T47D (cell line): Measurements from ENCODE around the gene IMP4.

Experiments used
- DNase-seq, 2 experiments: peaks; one replicate each; pipeline versions ENCODE4 v3.0.0 to v3.0.0-alpha.2; 2011 to 2012; ENCODE audit warnings: low read depth in 1 of 2, low spot score in 1 of 2
- JUND ChIP-seq: IDR thresholded peaks from 2 replicates; pipeline ENCODE4 v1.6.1; 2012; ENCODE audit warnings: low read depth
- in situ Hi-C: cut with HindIII; loops from 2 replicates; pipeline ENCODE4 v1.10.0; 2016; ENCODE audit warnings: low sequenced_read_pairs, low pct_unique_long_range_greater_than_20kb

Gene IMP4

GRCh38 chr2:130378898-130379214, 36.2 kb downstream of the IMP4 start:
- DNase-seq = no peak
- TF ChIP-seq JUND = no peak
- in situ Hi-C loops = no loop called here

GRCh38 chr2:130380096-130380934, 37.6 kb downstream of the IMP4 start:
- in situ Hi-C loops = no loop called here
- DNase-seq = no peak
- no peak for TF ChIP-seq JUND

DNA sequence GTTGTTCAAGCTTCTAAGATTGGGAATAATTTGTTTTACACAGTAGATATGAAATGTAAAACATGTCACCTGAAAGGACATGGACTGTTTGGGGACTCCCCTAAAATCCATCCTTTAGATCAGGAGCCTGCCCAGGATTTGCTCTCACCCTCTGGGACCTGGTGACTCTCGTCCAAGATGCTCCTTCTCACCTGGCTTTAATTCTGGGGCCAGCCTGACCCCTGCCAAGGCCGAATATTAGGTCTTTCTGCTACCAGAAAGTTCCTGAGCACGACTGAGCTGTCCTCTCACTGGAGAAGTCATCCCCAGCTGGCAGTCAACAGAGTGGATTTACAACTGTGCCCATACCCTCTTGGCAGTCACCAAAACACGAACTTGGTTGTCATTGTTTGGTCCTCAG, 38.4 kb downstream of the IMP4 start:
- no peak for DNase-seq
- TF ChIP-seq JUND = no peak
- in situ Hi-C loops = no loop called here

- in situ Hi-C loops = no loop called here
- TF ChIP-seq JUND = no peak
- no peak for DNase-seq
These were observed 38.9 kb downstream of the IMP4 start for GRCh38 chr2:130381619-130382018.

- no peak for TF ChIP-seq JUND
- DNase-seq = no peak
- in situ Hi-C loops = no loop called here
These were observed 39.7 kb downstream of the IMP4 start for GRCh38 chr2:130382313-130382917.

DNA sequence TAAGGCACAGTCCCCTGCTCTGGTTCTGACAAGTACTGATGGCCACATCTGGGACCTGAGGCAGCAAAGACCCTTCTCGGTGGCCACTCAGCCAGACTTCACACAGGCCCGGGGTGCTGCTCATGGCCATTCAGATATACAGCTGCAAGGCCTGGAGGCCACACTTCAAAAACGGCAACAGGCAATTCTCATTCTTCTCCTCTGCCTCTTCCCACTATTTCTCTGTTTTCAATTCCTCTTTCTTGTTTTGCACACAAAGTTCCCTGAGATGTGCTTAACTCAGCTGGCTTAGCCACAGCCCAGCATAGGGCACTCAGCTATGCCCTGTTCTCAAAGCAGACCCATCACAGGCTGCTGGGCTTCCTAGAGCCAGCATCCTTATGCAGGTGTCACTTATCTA, 43.0 kb downstream of the IMP4 start:
- no peak for TF ChIP-seq JUND

GRCh38 chr2:130387071-130387400, 44.3 kb downstream of the IMP4 start:
- DNase-seq = no peak
- in situ Hi-C loops = no loop called here
- TF ChIP-seq JUND = no peak

More for the DNA sequence above, 43.0 kb downstream of the IMP4 start:
- in situ Hi-C loops = no loop called here
- no peak for DNase-seq

DNA sequence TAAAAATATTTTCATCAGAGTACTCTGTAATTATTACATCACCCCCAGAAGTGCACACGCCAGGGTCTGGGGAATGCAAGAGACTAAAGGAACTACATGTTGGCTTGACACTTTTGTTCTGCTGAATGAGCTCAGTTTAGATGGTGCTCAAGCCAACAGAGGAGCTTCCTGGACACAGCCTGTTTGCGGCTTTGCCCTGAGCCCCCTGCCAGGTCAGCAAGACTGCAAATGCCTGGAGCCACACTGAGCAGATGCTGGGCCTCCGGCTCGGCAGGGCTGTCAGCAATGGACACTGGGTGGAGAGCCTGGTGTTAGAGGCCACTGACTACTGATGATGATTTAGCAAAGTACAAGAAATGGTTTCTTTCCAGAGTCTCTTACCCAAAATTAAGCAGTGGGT, 45.1 kb downstream of the IMP4 start:
- DNase-seq = no peak
- in situ Hi-C loops = no loop called here
- TF ChIP-seq JUND = no peak

DNA sequence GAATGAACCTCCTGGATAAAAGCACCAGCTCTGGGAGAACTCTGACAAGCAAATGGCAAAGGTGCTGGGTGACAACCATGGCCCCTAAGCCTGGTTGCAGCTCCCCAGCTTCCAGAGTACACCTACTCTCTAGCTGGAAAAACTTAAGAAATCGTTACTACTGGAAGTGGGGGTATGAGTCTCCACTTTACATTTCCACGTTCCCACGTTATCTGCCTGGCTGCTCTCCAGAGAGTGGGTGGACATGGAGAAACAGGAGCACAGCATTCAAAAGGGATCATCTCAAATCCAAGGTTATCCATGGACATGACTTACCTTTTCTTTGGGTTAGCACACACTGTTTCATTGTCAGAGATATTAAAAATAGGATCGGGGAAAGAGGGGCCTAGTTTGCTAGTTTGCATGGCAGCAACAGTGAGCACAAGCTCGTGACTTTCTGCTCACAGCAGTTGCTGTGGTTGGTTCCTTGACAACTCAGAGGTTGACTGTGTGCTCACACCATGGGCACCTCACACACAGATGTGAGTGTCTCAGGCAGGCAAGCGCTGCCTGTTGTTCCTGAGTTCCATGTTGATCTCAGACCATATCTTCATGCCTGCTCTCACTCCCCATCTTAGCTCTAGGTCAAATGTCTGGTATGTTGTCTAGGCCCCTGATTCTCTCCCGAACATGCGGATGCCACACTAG, 45.7 kb downstream of the IMP4 start:
- DNase-seq = no peak
- TF ChIP-seq JUND = no peak
- in situ Hi-C loops = no loop called here

DNA sequence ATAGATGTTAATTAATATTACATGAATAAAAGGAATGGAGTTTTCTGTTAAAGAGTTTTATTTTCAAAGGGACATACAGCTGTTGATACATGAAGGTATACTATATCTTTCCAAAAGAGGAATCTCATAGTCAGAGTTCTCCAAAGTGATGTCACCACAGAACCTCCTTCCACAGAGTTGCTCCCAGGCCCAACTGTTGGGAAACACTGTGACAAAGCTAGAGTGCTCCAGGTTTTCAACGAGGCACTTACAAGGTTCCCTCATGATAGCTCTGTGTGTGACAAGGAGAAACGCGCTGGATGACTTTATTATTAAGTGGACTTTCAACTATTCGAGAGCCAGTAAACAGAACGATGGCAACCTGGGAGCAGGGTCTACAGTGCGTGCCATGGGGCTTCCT, 46.7 kb downstream of the IMP4 start:
- DNase-seq = no peak
- no peak for TF ChIP-seq JUND
- in situ Hi-C loops = no loop called here

DNA sequence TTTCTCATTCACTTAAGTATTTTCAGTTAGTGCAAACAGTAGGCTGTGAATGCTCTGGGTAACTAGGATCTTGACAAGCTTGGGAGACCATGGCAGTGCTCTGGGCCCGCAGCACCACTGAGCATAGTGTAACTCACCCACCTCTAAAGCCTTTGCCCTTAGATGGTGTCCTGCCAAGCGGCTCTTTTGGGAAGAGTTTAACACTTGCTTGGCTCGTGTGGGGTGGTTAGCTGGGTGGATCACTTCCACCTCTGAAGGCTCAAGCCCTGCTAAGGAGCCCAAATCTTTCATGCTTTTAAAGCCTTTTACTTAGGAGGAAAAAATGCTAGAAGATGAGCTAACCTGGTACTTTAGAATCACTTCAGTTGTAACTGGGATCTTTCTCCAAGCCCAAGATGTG, 47.1 kb downstream of the IMP4 start:
- in situ Hi-C loops = no loop called here

GRCh38 chr2:130390460-130391057, 47.9 kb downstream of the IMP4 start:
- no peak for TF ChIP-seq JUND
- in situ Hi-C loops = no loop called here
- peak in 1 of 2 experiments; percentile 10 for DNase-seq

More for the DNA sequence above, 47.1 kb downstream of the IMP4 start:
- no peak for TF ChIP-seq JUND
- DNase-seq = no peak
